GM18907 (cell line): Measurements from ENCODE around the gene PPP6R2.
A peak's percentile ranks its signal among the peaks of the same experiment; 100 is the strongest.

Experiments
- ATAC-seq: cut with Tn5 transposase; IDR thresholded peaks from one replicate; pipeline ENCODE4 v1.9.1; 2021; ENCODE audit warnings: mild to moderate bottlenecking, moderate library complexity; ENCODE audit not compliant: unreplicated experiment

Gene PPP6R2

DNA sequence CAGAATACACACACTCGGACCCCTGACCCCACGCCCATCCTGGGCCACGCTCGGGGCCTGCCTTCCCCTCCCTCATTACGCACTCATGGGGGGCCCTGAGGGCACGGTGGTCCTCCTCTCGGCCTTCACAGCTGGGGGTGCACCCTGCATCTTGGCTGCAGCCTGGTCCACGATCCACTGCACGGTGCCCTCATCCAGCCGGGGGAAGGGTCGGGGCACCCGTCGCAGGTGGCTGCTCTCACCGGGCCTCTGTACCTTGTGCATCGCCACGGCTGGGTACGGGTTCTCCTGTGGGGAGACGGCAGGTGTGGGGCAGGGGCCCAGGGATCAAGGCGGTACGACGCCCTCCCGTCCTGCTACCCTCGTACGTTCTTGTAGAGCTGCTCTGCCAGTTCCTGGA lies 121.3 kb downstream of the PPP6R2 start:
- ATAC-seq = no peak

- no peak for ATAC-seq
These were observed 122.2 kb downstream of the PPP6R2 start for GRCh38 chr22:50465066-50465930.

- no peak for ATAC-seq
These were observed 124.2 kb downstream of the PPP6R2 start for GRCh38 chr22:50467341-50467740.

- ATAC-seq = no peak
These were observed 124.8 kb downstream of the PPP6R2 start for GRCh38 chr22:50467773-50468440.

GRCh38 chr22:50468626-50469025 lies 125.5 kb downstream of the PPP6R2 start:
- no peak for ATAC-seq

GRCh38 chr22:50469377-50470305 lies 126.5 kb downstream of the PPP6R2 start:
- ATAC-seq = peak; percentile 68

- ATAC-seq = peak; percentile 1
These were observed 127.4 kb downstream of the PPP6R2 start for GRCh38 chr22:50470491-50470890.

DNA sequence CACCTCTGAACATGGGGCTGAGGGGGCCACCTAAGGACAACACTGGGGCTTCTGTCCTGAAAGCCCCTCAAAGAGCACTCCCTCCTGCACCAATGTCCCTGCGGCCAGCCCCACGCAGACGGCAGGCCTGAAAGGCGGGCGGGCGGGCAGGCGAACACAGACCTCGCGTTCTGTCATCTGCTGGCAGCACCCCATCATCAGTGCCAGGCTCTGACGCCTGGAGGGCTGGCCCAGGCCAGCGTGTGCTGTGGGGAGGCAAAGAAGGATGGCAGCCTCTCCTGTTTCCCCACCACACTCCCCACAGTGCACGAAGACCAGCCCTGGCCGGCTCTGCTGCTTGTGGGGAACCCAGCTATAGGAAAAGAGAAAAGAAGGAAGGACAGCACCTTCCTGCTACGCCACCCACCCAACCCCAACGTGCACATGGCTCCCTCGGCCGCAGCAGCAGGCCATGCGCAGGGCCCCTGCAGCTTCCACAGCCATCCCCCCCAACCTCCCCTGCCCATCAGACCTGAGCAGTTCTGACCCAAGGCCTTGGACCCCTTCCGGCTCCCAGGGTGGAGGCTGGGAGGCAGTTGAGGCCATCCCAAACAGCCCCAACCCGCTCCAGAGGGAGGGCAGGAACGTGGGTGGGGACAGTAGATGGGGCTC lies 128.2 kb downstream of the PPP6R2 start:
- ATAC-seq = no peak

DNA sequence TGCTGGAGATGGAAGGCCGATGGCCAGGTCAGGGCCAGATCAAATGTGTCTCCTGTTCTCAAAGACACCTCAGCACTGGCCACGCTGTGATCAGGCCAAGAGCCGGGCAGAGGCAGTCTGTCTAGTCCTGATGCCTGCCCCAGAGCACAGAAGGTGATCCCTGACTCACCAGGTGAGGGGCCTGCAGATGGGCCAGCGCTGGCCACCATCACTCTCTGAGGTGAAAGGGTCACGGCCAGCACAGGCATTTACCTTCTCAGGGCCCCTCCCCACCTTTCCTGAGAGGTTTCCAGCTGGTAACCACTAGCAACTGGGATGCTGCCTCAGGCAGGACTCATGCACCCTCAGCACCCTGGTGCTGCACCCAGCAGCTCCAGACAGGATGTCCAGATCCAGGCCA lies 128.8 kb downstream of the PPP6R2 start:
- no peak for ATAC-seq

DNA sequence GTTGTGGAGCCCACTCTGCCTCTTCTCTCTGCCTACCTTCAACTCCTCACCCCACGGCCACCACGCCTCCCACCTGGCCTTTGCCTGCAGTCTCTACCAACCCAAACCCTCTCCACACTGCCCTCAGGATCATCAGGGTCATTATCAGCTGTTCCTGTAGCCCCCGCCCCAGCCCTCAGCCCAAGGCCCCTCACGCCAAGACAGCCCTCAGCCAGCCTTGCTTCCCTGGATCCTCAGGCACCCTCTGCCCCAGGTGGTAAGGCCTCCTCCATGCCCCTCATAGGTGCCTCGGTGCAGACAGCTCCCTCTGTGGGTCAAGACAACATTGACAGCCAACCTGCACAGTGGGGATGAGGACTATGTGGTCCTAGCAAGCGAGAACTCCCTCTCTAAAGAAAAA lies 130.0 kb downstream of the PPP6R2 start:
- ATAC-seq = no peak

DNA sequence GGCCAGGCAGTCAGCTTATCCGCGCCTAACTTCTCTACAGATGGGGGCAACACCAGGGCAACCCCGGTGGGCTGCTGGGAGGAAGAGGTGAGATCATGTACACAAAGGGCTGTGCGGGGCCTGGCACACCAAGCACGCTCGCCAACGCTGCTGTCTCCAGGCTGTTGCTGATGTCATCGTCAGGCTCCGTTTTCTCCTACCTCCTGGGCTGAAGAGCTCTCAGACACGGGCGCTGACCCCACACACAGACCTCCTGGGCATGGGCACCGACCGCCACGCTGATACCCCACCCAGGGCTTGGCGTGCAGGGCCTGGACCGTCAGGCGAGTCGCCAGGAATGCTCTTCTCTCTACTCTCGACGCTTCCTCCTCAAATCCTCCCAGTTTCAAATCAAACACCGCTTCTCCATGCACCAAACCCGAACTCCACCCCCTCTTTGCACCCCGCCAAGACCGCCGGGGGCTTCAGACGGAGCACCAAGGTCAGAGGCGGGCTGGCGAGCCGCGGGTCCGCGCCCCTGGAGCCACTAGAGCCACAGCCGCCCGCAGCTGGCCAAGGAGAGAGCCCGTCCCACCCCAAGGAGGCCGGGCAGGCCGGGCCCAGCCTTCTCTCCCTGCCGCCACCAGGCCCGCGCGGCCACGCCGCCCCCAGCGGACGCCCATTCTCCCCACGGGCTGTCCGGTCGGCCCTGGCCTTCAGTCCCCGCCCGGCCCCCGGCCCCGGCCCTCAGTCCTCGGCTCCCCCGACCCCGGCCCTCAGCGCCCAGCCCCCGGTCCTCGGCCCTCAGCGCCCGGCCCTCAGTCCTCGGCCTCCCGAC lies 130.9 kb downstream of the PPP6R2 start:
- no peak for ATAC-seq

- peak; percentile 62 for ATAC-seq
These were observed 131.9 kb downstream of the PPP6R2 start, which contains the start of gene SBF1 for GRCh38 chr22:50474710-50475651. Gene SBF1 (minus strand): TSS chr22:50475035. CDS start chr22:50474840, 195 bp downstream.

GRCh38 chr22:50475652-50476002 lies 132.5 kb downstream of the PPP6R2 start:
- no peak for ATAC-seq

DNA sequence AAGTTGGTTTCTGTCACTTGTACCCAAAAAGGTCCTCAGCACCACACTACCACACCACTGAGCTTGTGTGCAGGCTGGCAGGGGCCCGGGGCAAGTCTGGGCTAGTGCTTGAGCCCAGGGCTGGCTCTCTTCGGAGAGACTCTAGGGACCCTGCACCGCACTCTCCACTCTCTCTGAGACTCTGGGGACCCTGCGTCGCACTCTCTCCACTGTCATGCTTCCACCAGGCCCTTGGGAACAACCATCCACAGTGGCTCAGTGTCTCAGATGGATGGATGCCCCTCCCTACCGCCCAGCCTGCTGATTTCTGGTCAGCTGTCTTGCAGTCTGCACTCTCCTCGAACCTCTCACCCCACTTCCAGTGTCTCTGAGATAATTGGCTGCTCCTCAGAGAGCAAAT lies 133.7 kb downstream of the PPP6R2 start:
- no peak for ATAC-seq

DNA sequence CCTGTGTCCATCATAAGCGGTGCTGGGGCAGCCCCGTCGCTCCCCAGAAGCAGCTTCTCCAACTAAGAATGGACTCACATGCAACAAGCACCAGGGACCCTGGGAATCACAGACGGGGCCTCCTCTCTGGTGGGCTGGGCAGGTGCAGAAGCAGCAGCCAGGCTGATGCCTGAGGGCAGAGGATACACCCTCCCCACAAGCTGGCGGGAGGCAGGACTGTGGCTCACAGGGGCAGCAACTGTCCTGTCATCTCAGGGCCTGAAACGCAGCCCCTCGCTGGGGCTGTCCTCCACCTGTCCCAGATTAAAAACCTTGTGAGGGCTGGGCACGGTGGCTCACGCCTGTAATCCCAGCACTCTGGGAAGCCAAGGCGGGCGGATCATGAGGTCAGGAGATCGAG lies 134.8 kb downstream of the PPP6R2 start:
- ATAC-seq = no peak

GRCh38 chr22:50479721-50480120 lies 136.6 kb downstream of the PPP6R2 start:
- ATAC-seq = no peak

DNA sequence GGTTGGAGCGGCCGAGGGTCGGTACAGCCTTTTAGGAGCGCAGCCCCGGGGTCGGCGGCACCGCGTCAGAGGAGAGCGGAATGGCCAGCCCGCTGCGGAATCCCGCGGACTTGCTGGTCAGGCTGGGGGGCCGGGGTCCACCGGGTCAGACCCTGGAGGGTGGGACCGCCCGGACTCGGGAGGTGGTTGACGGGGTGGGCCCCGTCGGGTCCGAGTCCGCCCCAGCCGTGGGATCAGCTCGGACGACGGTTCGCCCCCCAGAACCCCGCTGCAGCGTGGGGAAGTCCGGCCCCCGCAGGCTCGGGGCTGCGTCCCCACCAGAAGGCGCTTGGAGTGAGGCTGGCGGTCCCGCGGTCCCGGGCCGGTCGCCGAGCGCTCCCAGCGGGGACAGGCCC lies 137.9 kb downstream of the PPP6R2 start:
- ATAC-seq = no peak

GRCh38 chr22:50481440-50482106 lies 138.4 kb downstream of the PPP6R2 start, which contains the start of gene ADM2:
Gene ADM2 (plus strand): TSS chr22:50481543. CDS start chr22:50481848, 305 bp downstream.
- ATAC-seq = no peak
